K562 (cell line): ENCODE measurements around the gene VEGFA. TPM values are rescaled to one million over a fixed set of nuclear protein-coding genes. Genes with fewer than 3 reads are reported as not detected.

Experiments
- CEBPG ChIP-seq, 3 experiments: fragments of 200-800 bp in 1 of 3; sonication (Bioruptor generic) in 1 of 3; sonication (generic) in 1 of 3; formaldehyde crosslinking in 1 of 3; IDR thresholded peaks in 2 of 3; conservative IDR thresholded peaks in 1 of 3; 2 replicates each; pipeline versions ENCODE4 v1.6.1 to v1.8.0; 2016 to 2022; ENCODE audit warnings: missing compliant biosample characterization in 2 of 3, missing genetic modification characterization in 2 of 3, mild to moderate bottlenecking in 1 of 3, missing genetic modification reagents in 1 of 3
- CLOCK ChIP-seq: fragments of 250-450 bp; sonication (Bioruptor Pico); IDR thresholded peaks from 2 replicates; pipeline ENCODE4 v1.4.0; 2020; ENCODE audit warnings: mild to moderate bottlenecking, moderate library complexity, borderline replicate concordance
- COPS2 ChIP-seq: fragments of 450-650 bp; conservative IDR thresholded peaks from 2 replicates; pipeline ENCODE4 v1.6.1; 2016; ENCODE audit warnings: mild to moderate bottlenecking, moderate library complexity
- CREB1 ChIP-seq, 2 experiments: sonication (generic) in 1 of 2; formaldehyde crosslinking in 1 of 2; IDR thresholded peaks; 2 replicates each; pipeline versions ENCODE4 v1.6.1 to v1.8.0; 2012 to 2022; ENCODE audit warnings: inconsistent platforms in 1 of 2, mild to moderate bottlenecking in 1 of 2, missing genetic modification reagents in 1 of 2, moderate library complexity in 1 of 2
- E2F6 ChIP-seq, 2 experiments: IDR thresholded peaks; 2 replicates each; pipeline ENCODE4 v1.6.1; 2011; ENCODE audit warnings: borderline replicate concordance in 1 of 2, control low read depth in 1 of 2, low read depth in 1 of 2, low read length in 1 of 2, mild to moderate bottlenecking in 1 of 2, mixed read lengths in 1 of 2, moderate library complexity in 1 of 2; ENCODE audit not compliant: insufficient read depth in 1 of 2, insufficient read length in 1 of 2, poor library complexity in 1 of 2, severe bottlenecking in 1 of 2; ENCODE audit errors: extremely low read depth in 1 of 2
- EHMT2 ChIP-seq: fragments of 450-650 bp; IDR thresholded peaks from 2 replicates; pipeline ENCODE4 v1.6.1; 2018; ENCODE audit warnings: antibody characterized with exemption
- MAZ ChIP-seq, 2 experiments: fragments of 450-650 bp in 1 of 2; sonication (generic) in 1 of 2; formaldehyde crosslinking; IDR thresholded peaks in 1 of 2; conservative IDR thresholded peaks in 1 of 2; 2 replicates each; pipeline versions ENCODE4 v1.4.0 to v1.5.0; 2020; ENCODE audit warnings: mild to moderate bottlenecking in 1 of 2, missing genetic modification reagents in 1 of 2
- NEUROD1 ChIP-seq: fragments of 150-350 bp; IDR thresholded peaks from 2 replicates; pipeline ENCODE4 v1.6.1; 2014; ENCODE audit warnings: borderline replicate concordance, low read length, low read depth; ENCODE audit not compliant: partially characterized antibody
- NFE2L1 ChIP-seq: fragments of 450-650 bp; IDR thresholded peaks from 2 replicates; pipeline ENCODE4 v1.6.1; 2016; ENCODE audit warnings: missing genetic modification characterization, low read depth, mild to moderate bottlenecking, missing compliant biosample characterization, moderate library complexity, borderline replicate concordance
- RBM34 ChIP-seq: fragments of 200-400 bp; formaldehyde crosslinking; IDR thresholded peaks from 2 replicates; pipeline ENCODE4 v1.6.1; 2018; ENCODE audit warnings: low read length, borderline replicate concordance; ENCODE audit not compliant: insufficient read depth
- REST ChIP-seq, 2 experiments: fragments of 450-650 bp; formaldehyde crosslinking in 1 of 2; IDR thresholded peaks; 2 replicates each; pipeline versions ENCODE4 v1.4.0 to v1.6.1; 2014 to 2020; ENCODE audit warnings: mild to moderate bottlenecking in 2 of 2, borderline replicate concordance in 1 of 2, low read depth in 1 of 2
- U2AF2 ChIP-seq: fragments of 200-400 bp; formaldehyde crosslinking; optimal IDR thresholded peaks from 2 replicates; pipeline ENCODE3; 2017; ENCODE audit warnings: low read depth, mild to moderate bottlenecking, low read length
- polyA plus RNA-seq, 8 experiments: library from polyadenylated mRNA; depleted of rRNA in 4 of 8; stranded (reverse) in 5 of 8; unstranded in 3 of 8; fragments of >200 nt; fragmentation: Nextera tagmentation in 2 of 8; fragmentation: Illumina TruSeq in 1 of 8; extraction: Ambion mirVana in 2 of 8; extraction: Trizol in 1 of 8; gene quantifications; 2 replicates each; pipeline versions ENCODE4 v1.2.1 to v1.2.3, GENCODE V29; 2011 to 2014; ENCODE audit warnings: inconsistent platforms in 1 of 8, missing spikeins in 1 of 8
- total RNA-seq, 7 experiments: library from RNA; depleted of rRNA in 6 of 7; stranded (reverse); fragments of >200 nt in 6 of 7; fragmentation: Illumina TruSeq in 2 of 7; extraction: Trizol in 2 of 7; gene quantifications; 2 replicates each; pipeline versions ENCODE4 v1.2.1 to v1.2.3, GENCODE V29; 2011 to 2021; ENCODE audit warnings: low replicate concordance in 1 of 7

VEGFA gene
- total and polyA plus RNA-seq, 9 of the 15 experiments (the other 6 are each of a cell fraction or from before 2014, with no cell fraction given) = 14.0 to 271 (median 124) TPM

- TF ChIP-seq CEBPG (CRISPR knock-in tag; IDR thresholded peaks at IDR 0.05) (peak; percentile 88), CEBPG (tag; conservative IDR thresholded peaks at IDR 0.05 in 1 of 2, IDR thresholded peaks at IDR 0.05 in 1 of 2) (peak; percentile 94 to 98), E2F6 (IDR thresholded peaks at IDR 0.05; ENCODE audit: borderline replicate concordance in 1 of 2, extremely low read depth in 1 of 2, insufficient read depth in 1 of 2, insufficient read length in 1 of 2, low read depth in 1 of 2, low read length in 1 of 2, poor library complexity in 1 of 2, severe bottlenecking in 1 of 2) (no peak), NFE2L1 (tag) (no peak), CLOCK (CRISPR knock-in tag) (no peak), EHMT2 (no peak), RBM34 (no peak), COPS2 (no peak), MAZ (CRISPR knock-in tag; conservative IDR thresholded peaks at IDR 0.05 in 1 of 2, IDR thresholded peaks at IDR 0.05 in 1 of 2) (0 out of 4 replicates have a peak, but pooled peaks of 1 of the 2 experiments have one; percentile 28), NEUROD1 (no peak), U2AF2 (no peak), REST (IDR thresholded peaks at IDR 0.05; ENCODE audit: borderline replicate concordance) (no peak), REST (CRISPR knock-in tag; IDR thresholded peaks at IDR 0.05; ENCODE audit: low read depth) (no peak), CREB1 (IDR thresholded peaks at IDR 0.05) (no peak), CREB1 (CRISPR knock-in tag; IDR thresholded peaks at IDR 0.05) (no peak)
These were observed 33.2 kb downstream of the VEGFA start (continued) for GRCh38 chr6:43803055-43803782.
